GM18519 (cell line): Measurements from ENCODE around the gene CCL14.
"Not testable (repeated sequence)": the region's sequence is repeated elsewhere in the genome, so short reads cannot be mapped to it uniquely, and the experiment has no call there.

Experiments used
- ATAC-seq: cut with Tn5 transposase; IDR thresholded peaks from one replicate; pipeline ENCODE4 v1.9.1; 2021; ENCODE audit warnings: mild to moderate bottlenecking, moderate library complexity; ENCODE audit not compliant: unreplicated experiment, low FRiP score

CCL14 gene

GRCh38 chr17:35995346-35995745 is 8.8 kb upstream of the CCL14 start:
- not testable (repeated sequence) for ATAC-seq

- no peak for ATAC-seq
Measured at GRCh38 chr17:35991075-35991474, 4.5 kb upstream of the CCL14 start.

GRCh38 chr17:35988164-35988563 is 1.6 kb upstream of the CCL14 start:
- no peak for ATAC-seq

GRCh38 chr17:35984140-35984539 is 2.4 kb downstream of the CCL14 start:
- ATAC-seq = no peak

- ATAC-seq = no peak
Measured at GRCh38 chr17:35982409-35983191, 3.9 kb downstream of the CCL14 start.

- no peak for ATAC-seq
Measured at GRCh38 chr17:35981908-35982330, 4.6 kb downstream of the CCL14 start.

GRCh38 chr17:35981246-35981645 is 5.3 kb downstream of the CCL14 start, which contains the start of gene CCL16:
TSS of gene CCL16 (minus strand) at chr17:35981497. CDS start at chr17:35981420, 77 bp downstream.
- no peak for ATAC-seq

GRCh38 chr17:35978346-35978745 is 8.2 kb downstream of the CCL14 start:
- no peak for ATAC-seq

GRCh38 chr17:35977509-35977908 is 9.0 kb downstream of the CCL14 start:
- ATAC-seq = no peak

GRCh38 chr17:35973333-35974260 is 12.9 kb downstream of the CCL14 start:
- ATAC-seq = no peak

GRCh38 chr17:35972945-35973332 is 13.6 kb downstream of the CCL14 start:
- no peak for ATAC-seq

- no peak for ATAC-seq
Measured at GRCh38 chr17:35972535-35972934, 14.0 kb downstream of the CCL14 start.

- ATAC-seq = no peak
Measured at GRCh38 chr17:35972066-35972465, 14.5 kb downstream of the CCL14 start.

- ATAC-seq = no peak
Measured at GRCh38 chr17:35969558-35970380, 16.8 kb downstream of the CCL14 start.

- no peak for ATAC-seq
Measured at GRCh38 chr17:35968520-35969054, 17.9 kb downstream of the CCL14 start.

- ATAC-seq = no peak
Measured at GRCh38 chr17:35965272-35965671, 21.3 kb downstream of the CCL14 start.

- ATAC-seq = no peak
Measured at GRCh38 chr17:35963663-35964062, 22.9 kb downstream of the CCL14 start.

GRCh38 chr17:35953720-35954119 is 32.8 kb downstream of the CCL14 start:
- no peak for ATAC-seq

GRCh38 chr17:35949401-35949800 is 37.1 kb downstream of the CCL14 start:
- ATAC-seq = no peak

- no peak for ATAC-seq
Measured at GRCh38 chr17:35948092-35948491, 38.4 kb downstream of the CCL14 start.
